NT2/D1 (cell line): ENCODE results near the gene SMC3.

ENCODE experiments used
- SUZ12 ChIP-seq: IDR thresholded peaks from 2 replicates; pipeline ENCODE4 v1.6.1; 2011; ENCODE audit not compliant: insufficient read length, insufficient read depth; ENCODE audit errors: extremely low read depth
- YY1 ChIP-seq: IDR thresholded peaks from 2 replicates; pipeline ENCODE4 v1.6.1; 2011; ENCODE audit not compliant: insufficient read length, insufficient read depth

GRCh38 chr10:110569122-110569521, 1.6 kb downstream of the SMC3 start:
- TF ChIP-seq SUZ12 (no peak), YY1 (no peak)
